22Rv1 (cell line): Measurements from ENCODE around the gene KIAA0825.

ENCODE experiments used
- ZFX ChIP-seq: fragments of 450-650 bp; IDR thresholded peaks from 2 replicates; pipeline ENCODE4 v1.6.1; 2017; ENCODE audit warnings: antibody characterized with exemption, borderline replicate concordance
- TF ChIP-seq, protein P1 (sequence below): fragments of 450-650 bp; IDR thresholded peaks from 2 replicates; pipeline ENCODE4 v1.5.1; 2017; ENCODE audit warnings: mild to moderate bottlenecking

GRCh38 chr5:94645053-94645452 is 26.6 kb upstream of the KIAA0825 start:
- TF ChIP-seq, protein P1, sequence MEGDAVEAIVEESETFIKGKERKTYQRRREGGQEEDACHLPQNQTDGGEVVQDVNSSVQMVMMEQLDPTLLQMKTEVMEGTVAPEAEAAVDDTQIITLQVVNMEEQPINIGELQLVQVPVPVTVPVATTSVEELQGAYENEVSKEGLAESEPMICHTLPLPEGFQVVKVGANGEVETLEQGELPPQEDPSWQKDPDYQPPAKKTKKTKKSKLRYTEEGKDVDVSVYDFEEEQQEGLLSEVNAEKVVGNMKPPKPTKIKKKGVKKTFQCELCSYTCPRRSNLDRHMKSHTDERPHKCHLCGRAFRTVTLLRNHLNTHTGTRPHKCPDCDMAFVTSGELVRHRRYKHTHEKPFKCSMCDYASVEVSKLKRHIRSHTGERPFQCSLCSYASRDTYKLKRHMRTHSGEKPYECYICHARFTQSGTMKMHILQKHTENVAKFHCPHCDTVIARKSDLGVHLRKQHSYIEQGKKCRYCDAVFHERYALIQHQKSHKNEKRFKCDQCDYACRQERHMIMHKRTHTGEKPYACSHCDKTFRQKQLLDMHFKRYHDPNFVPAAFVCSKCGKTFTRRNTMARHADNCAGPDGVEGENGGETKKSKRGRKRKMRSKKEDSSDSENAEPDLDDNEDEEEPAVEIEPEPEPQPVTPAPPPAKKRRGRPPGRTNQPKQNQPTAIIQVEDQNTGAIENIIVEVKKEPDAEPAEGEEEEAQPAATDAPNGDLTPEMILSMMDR: no peak
- TF ChIP-seq ZFX: no peak
